Trophoblast cell (in vitro differentiated cells and primary cell): ENCODE results near the gene ADARB2.

Source experiments
- DNase-seq, 2 donors: peaks; one replicate each; pipeline ENCODE4 v3.0.0-alpha.2; 2016
- H2AFZ ChIP-seq: 2 replicates; pipeline ENCODE4 v1.6.1; 2013; ENCODE audit warnings: low read length, moderate library complexity, mild to moderate bottlenecking; ENCODE audit not compliant: insufficient read depth, poor library complexity
- H2AK5ac ChIP-seq: 2 replicates; pipeline ENCODE4 v1.6.1; 2013; ENCODE audit warnings: mild to moderate bottlenecking, low read length
- H2BK120ac ChIP-seq: 2 replicates; pipeline ENCODE4 v1.6.1; 2013; ENCODE audit warnings: low read length, mild to moderate bottlenecking, moderate library complexity; ENCODE audit not compliant: insufficient read depth, poor library complexity
- H2BK12ac ChIP-seq: 2 replicates; pipeline ENCODE4 v1.6.1; 2013; ENCODE audit warnings: mild to moderate bottlenecking, low read length, moderate library complexity
- H2BK5ac ChIP-seq: 2 replicates; pipeline ENCODE4 v1.6.1; 2013; ENCODE audit warnings: low read length, low read depth, moderate library complexity, mild to moderate bottlenecking; ENCODE audit not compliant: poor library complexity
- H3K14ac ChIP-seq: 2 replicates; pipeline ENCODE4 v1.6.1; 2013; ENCODE audit warnings: mild to moderate bottlenecking, low read length
- H3K18ac ChIP-seq: 2 replicates; pipeline ENCODE4 v1.6.1; 2013; ENCODE audit warnings: mild to moderate bottlenecking, low read length
- H3K23ac ChIP-seq: 2 replicates; pipeline ENCODE4 v1.6.1; 2013; ENCODE audit warnings: low read length
- H3K27ac ChIP-seq: 2 replicates; pipeline ENCODE4 v1.5.1; 2013; ENCODE audit warnings: low read depth, mild to moderate bottlenecking, inconsistent platforms, low read length, moderate library complexity
- H3K27me3 ChIP-seq: 2 replicates; pipeline ENCODE4 v1.6.1; 2013; ENCODE audit warnings: inconsistent platforms, mild to moderate bottlenecking, low read length, moderate library complexity; ENCODE audit not compliant: insufficient read depth
- H3K36me3 ChIP-seq, 2 experiments: 1 replicate in 1 of 2; 2 replicates in 1 of 2; pipeline ENCODE4 v1.6.1; 2013; ENCODE audit warnings: low read length in 2 of 2, mild to moderate bottlenecking in 2 of 2, moderate library complexity in 1 of 2; ENCODE audit not compliant: insufficient read depth in 2 of 2, control insufficient read depth in 1 of 2
- H3K4ac ChIP-seq: 2 replicates; pipeline ENCODE4 v1.6.1; 2013; ENCODE audit warnings: low read depth, mild to moderate bottlenecking, low read length, moderate library complexity
- H3K4me1 ChIP-seq, 2 experiments: 1 replicate in 1 of 2; 2 replicates in 1 of 2; pipeline ENCODE4 v1.6.1; 2013; ENCODE audit warnings: low read length in 2 of 2, mild to moderate bottlenecking in 2 of 2, moderate library complexity in 1 of 2; ENCODE audit not compliant: insufficient read depth in 2 of 2, control insufficient read depth in 1 of 2
- H3K4me2 ChIP-seq: 2 replicates; pipeline ENCODE4 v1.6.1; 2013; ENCODE audit warnings: inconsistent platforms, mild to moderate bottlenecking, low read length, moderate library complexity
- H3K4me3 ChIP-seq: 2 replicates; pipeline ENCODE4 v1.5.1; 2013; ENCODE audit warnings: mild to moderate bottlenecking, low read depth, low read length, inconsistent platforms
- H3K79me1 ChIP-seq: one replicate; pipeline ENCODE4 v1.6.1; 2013; ENCODE audit warnings: low read length
- H3K79me2 ChIP-seq: 2 replicates; pipeline ENCODE4 v1.6.1; 2013; ENCODE audit warnings: low read length, mild to moderate bottlenecking; ENCODE audit not compliant: control insufficient read depth, insufficient read depth, poor library complexity
- H3K9ac ChIP-seq: 2 replicates; pipeline ENCODE4 v1.6.1; 2013; ENCODE audit warnings: mild to moderate bottlenecking, low read length
- H3K9me3 ChIP-seq: 2 replicates; pipeline ENCODE4 v1.6.1; 2013; ENCODE audit warnings: low read depth, mild to moderate bottlenecking, control low read depth, inconsistent platforms, low read length; ENCODE audit not compliant: insufficient read depth
- H4K12ac ChIP-seq: 2 replicates; pipeline ENCODE4 v1.6.1; 2013; ENCODE audit warnings: low read depth, mild to moderate bottlenecking, low read length, moderate library complexity
- H4K8ac ChIP-seq: 2 replicates; pipeline ENCODE4 v1.6.1; 2013; ENCODE audit warnings: low read depth, mild to moderate bottlenecking, low read length, moderate library complexity
- H4K91ac ChIP-seq: one replicate; pipeline ENCODE4 v1.6.1; 2013; ENCODE audit warnings: low read depth, mild to moderate bottlenecking, low read length, moderate library complexity
- WGBS: extraction: QIAGEN DNeasy Blood & Tissue Kit; methylation state at CpG from one replicate; pipeline ENCODE4 v1.1.7; 2013; ENCODE audit warnings: missing lambda C conversion rate; ENCODE audit not compliant: insufficient read length, insufficient coverage; ENCODE audit errors: extremely low coverage; 5-methylcytosine and 5-hydroxymethylcytosine counted together

Gene ADARB2

GRCh38 chr10:1401071-1401965 is 336.0 kb downstream of the ADARB2 start:
- Histone ChIP-seq H3K27ac (peak overlapping the region; percentile 16), H3K27me3 (no peaks in the 10 kb centered on the region), H3K9ac (no peak overlapping the region), H3K4me2 (no peak overlapping the region), H3K9me3 (no peaks in the 10 kb centered on the region), H3K4me3 (no peak overlapping the region), H4K12ac (no peak overlapping the region), H2AK5ac (no peak overlapping the region), H4K8ac (no peak overlapping the region), H3K4ac (no peak overlapping the region), H3K18ac (no peak overlapping the region), H3K4me1 (peaks cover 14 to 23% of the 10 kb centered on the region in 2 experiments), H2BK5ac (no peak overlapping the region), H3K36me3 (no peaks in the 10 kb centered on the region), H2AFZ (no peak overlapping the region), H3K79me1 (peaks cover 3% of the 10 kb centered on the region), H2BK120ac (no peak overlapping the region), H3K79me2 (no peaks in the 10 kb centered on the region), H2BK12ac (no peak overlapping the region), H4K91ac (peak overlapping the region; percentile 34), H3K14ac (peak overlapping the region; percentile 9), H3K23ac (no peak overlapping the region)
- DNase-seq = no peak
- WGBS = no CpG with 5 or more reads among the region's 35 CpGs

GRCh38 chr10:1400101-1401070 is 336.9 kb downstream of the ADARB2 start:
- Histone ChIP-seq H3K4ac (no peak overlapping the region), H3K27ac (no peak overlapping the region), H3K79me1 (peaks cover 3% of the 10 kb centered on the region), H3K36me3 (no peaks in the 10 kb centered on the region), H2AK5ac (no peak overlapping the region), H3K27me3 (no peaks in the 10 kb centered on the region), H3K23ac (no peak overlapping the region), H3K14ac (peak overlapping the region; percentile 37), H2AFZ (no peak overlapping the region), H2BK12ac (no peak overlapping the region), H3K4me2 (no peak overlapping the region), H3K4me1 (peaks cover 14 to 23% of the 10 kb centered on the region in 2 experiments), H4K8ac (no peak overlapping the region), H3K79me2 (no peaks in the 10 kb centered on the region), H3K4me3 (no peak overlapping the region), H4K12ac (no peak overlapping the region), H3K9ac (no peak overlapping the region), H3K9me3 (peaks cover 2% of the 10 kb centered on the region), H4K91ac (peak overlapping the region; percentile 67), H2BK5ac (no peak overlapping the region), H2BK120ac (peak overlapping the region; percentile 3), H3K18ac (no peak overlapping the region)
- WGBS = no CpG with 5 or more reads among the region's 30 CpGs
- no peak for DNase-seq

GRCh38 chr10:1399431-1400100 is 337.8 kb downstream of the ADARB2 start:
- Histone ChIP-seq H2BK120ac (peak overlapping the region; percentile 3), H3K14ac (no peak overlapping the region), H3K27ac (no peak overlapping the region), H2BK12ac (no peak overlapping the region), H3K4me3 (no peak overlapping the region), H2BK5ac (no peak overlapping the region), H3K4ac (no peak overlapping the region), H3K79me2 (no peaks in the 10 kb centered on the region), H2AFZ (no peak overlapping the region), H3K79me1 (peaks cover 3% of the 10 kb centered on the region), H2AK5ac (no peak overlapping the region), H3K4me1 (peaks cover 14 to 23% of the 10 kb centered on the region in 2 experiments), H3K23ac (no peak overlapping the region), H3K9me3 (peaks cover 2% of the 10 kb centered on the region), H3K9ac (no peak overlapping the region), H4K8ac (no peak overlapping the region), H3K4me2 (no peak overlapping the region), H4K12ac (no peak overlapping the region), H3K36me3 (no peaks in the 10 kb centered on the region), H4K91ac (peak overlapping the region; percentile 24), H3K18ac (peak overlapping the region; percentile 12), H3K27me3 (no peaks in the 10 kb centered on the region)
- no CpG with 5 or more reads among the region's 11 CpGs for WGBS
- DNase-seq = no peak
